ENCODE measurements around the gene AP3S2. TPM values are rescaled to one million over a fixed set of nuclear protein-coding genes. Genes with fewer than 3 reads are reported as not detected.
"Not testable (repeated sequence)": the region's sequence is repeated elsewhere in the genome, so short reads cannot be mapped to it uniquely, and the experiment has no call there.

AP3S2 gene
- 10 to 100 TPM; 37.3 to 73.8 (median 56.2) TPM for total RNA-seq

DNA sequence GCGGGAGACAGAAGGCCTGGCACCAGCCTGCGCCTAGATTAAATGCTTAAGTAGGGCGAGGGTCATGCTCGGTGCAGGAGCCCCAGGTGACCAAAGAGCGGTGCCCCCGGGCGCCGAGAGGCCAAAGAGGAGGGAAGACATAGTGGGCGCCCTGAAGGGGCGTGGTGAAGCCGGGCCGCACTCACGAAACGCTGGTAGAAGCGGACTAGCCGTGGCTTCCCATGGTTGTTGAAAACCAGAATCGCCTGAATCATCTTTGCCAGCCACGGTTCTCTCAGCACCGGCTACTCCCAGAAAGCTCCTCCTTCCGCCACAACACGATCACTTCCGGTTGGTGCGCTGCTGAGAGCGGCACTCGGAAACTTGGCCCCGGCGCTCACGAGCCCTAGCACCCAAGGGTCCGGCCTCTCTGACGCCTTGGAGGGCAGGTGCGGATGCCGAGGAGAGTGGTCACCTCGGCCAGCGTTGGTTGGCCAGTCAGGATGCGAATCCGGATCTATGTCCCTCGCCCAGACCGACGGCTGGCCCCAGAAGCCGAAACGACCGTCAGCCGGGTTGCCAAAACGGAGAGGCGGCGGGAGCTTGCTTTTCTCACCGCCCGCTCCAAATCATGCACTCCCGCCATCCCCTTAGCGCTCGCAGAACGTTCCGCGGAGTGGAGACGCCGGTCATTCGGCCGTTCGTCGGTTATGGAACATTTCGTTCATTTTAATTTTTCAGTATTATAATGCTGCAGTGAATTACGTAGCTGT lies at the start of gene AP3S2:
Gene AP3S2 (minus strand): TSS at position 299 of the 752 bp plus-strand sequence. CDS start 45 bp downstream, at position 254.
- DNase-seq (ENCODE audit: low spot score): peak; percentile 58
- ATAC-seq (ENCODE audit: low FRiP score): peak; percentile 99
- TF ChIP-seq, protein P1, sequence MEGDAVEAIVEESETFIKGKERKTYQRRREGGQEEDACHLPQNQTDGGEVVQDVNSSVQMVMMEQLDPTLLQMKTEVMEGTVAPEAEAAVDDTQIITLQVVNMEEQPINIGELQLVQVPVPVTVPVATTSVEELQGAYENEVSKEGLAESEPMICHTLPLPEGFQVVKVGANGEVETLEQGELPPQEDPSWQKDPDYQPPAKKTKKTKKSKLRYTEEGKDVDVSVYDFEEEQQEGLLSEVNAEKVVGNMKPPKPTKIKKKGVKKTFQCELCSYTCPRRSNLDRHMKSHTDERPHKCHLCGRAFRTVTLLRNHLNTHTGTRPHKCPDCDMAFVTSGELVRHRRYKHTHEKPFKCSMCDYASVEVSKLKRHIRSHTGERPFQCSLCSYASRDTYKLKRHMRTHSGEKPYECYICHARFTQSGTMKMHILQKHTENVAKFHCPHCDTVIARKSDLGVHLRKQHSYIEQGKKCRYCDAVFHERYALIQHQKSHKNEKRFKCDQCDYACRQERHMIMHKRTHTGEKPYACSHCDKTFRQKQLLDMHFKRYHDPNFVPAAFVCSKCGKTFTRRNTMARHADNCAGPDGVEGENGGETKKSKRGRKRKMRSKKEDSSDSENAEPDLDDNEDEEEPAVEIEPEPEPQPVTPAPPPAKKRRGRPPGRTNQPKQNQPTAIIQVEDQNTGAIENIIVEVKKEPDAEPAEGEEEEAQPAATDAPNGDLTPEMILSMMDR (IDR thresholded peaks at IDR 0.05): no peak

DNA sequence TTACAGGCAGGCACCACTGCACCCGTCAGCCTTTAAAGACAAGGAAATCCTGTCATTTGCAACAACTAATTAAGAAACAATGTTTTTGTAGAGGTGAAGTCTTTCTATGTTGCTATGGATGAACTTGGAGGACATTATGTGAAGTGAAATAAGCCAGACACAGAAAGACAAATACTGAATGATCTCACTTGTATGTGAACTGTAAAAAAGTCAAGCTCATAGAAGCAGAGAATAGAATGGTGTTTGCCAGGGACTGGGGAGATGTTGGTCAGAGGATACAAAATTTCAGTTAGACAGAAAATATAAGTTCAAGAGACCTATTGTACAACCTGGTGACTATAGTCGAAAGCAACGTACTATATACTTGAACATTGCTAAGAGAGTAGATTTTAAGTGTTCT lies 46.1 kb upstream of the AP3S2 start:
- no peak for ATAC-seq (ENCODE audit: low FRiP score)
- no peak for DNase-seq (ENCODE audit: low spot score)
- TF ChIP-seq, protein P1 (IDR thresholded peaks at IDR 0.05): no peak

DNA sequence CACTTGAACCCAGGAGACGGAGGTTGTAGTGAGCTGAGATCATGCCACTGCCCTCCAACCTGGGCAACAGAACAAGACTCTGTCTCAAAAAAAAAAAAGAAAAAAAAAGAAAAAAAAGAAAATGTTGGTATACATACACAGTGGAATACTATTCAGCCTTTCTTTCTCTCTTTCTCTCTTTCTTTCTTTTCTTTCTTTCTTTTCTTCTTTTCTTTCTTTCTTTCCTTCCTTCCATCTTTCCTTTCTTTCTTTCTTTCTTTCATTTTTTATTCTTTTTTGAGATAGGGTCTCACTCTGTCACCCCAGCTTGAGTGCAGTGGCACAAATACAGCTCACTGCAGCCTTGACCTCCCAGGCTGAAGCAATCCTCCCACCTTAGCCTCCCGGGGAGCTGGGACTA lies 45.6 kb upstream of the AP3S2 start:
- DNase-seq (ENCODE audit: low spot score); ATAC-seq (ENCODE audit: low FRiP score): not testable (repeated sequence)

DNA sequence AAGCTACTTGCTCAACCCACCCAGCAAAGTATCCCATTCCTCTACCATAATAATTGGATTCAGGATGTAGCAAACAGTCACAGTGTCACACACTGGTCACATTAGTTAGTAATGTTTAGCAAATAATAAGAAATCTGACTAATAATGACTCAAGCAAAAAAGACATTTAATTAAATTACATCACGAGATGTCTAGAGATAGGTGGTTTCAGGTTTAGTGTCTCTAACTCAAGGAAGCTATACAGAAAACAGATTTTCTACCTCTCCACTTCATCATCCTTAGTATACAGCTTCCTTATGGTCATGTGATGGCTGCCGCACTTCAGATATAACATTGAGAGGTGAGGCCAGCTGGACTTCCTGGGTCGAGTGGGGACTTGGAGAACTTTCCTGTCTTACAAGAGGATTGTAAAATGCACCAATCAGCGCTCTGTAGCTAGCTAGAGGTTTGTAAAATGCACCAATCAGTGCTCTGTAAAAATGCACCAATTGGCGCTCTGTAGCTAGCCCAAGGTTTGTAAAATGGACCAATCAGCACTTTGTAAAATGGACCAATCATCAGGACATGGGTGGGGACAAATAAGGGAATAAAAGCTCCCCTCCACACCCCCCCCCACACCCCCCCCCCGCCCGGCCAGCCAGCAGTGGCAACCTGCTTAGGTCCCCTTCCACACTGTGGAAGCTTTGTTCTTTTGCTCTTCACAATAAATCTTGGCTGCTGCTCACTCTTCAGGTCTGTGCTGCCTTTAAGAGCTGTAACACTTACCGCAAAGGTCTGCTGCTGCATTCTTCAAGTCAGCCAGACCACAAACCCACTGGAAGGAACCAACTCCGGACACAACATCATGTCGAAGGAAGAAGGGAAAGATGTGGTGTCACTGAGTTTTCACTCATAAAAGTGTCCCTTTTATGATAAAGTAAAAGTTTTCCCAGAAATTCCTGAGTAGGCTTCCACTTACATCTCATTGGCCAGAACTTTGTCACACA lies 43.9 kb upstream of the AP3S2 start:
- TF ChIP-seq, protein P1 (IDR thresholded peaks at IDR 0.05): no peak
- ATAC-seq (ENCODE audit: low FRiP score) (no peak), DNase-seq (ENCODE audit: low spot score) (no peak)

DNA sequence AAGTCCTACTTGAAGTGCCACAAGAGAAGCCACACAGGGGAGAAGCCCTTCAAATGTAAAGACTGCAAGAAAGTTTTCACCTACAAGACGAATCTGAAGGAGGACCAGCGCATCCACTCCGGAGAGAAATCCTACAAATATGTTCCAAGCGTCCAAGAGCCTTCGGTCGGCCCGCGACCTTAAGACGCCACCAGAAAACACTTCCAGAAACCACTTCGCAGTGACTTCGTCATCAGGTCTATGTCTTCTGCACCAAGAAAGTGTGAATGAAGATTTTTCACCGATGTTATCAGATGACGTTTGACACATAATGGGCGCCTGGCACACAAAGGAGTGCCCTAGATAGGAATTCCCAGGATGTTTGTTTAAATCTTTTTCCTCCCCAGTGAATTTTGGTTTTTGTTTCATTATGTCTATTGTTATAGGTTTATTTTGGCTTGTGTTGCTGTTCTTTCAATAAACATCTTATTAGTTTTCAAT lies 43.0 kb upstream of the AP3S2 start:
- no peak for ATAC-seq (ENCODE audit: low FRiP score)
- DNase-seq (ENCODE audit: low spot score): no peak
- TF ChIP-seq, protein P1 (IDR thresholded peaks at IDR 0.05): no peak

DNA sequence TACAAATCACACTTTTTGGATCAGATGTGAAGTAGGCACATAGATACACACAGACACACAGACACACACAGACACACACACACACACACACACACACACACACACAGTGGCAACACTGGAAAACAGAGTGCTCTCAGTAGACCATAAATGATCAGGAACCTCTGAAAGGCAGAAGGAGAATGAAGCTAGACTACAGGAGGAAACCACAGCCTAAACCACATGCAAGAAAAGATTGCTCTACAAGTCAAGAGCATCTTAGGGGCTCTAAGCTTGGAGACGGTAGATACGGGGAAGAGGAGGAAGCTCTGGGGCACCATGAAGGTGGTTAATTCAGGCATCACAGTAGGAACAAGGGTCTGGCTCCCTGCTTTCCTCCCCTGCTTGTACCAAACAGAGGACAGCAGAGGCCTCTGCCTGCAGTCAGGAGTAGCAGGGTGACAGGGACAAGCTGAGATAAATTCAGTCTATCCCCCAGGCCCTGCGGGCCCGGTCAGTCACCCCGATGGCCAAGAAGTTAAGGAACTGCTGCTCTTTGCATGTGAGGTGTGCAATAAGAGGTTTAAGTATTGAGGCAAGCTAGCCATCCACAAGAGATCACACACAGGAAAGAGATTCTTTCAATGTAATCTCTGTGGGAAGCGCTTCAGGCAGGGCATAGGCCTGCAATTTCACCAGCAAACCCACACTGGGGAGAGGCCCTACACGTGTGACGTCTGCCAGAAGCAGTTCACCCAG lies 42.4 kb upstream of the AP3S2 start:
- DNase-seq (ENCODE audit: low spot score) (no peak), ATAC-seq (ENCODE audit: low FRiP score) (no peak)
- TF ChIP-seq, protein P1 (IDR thresholded peaks at IDR 0.05): no peak

DNA sequence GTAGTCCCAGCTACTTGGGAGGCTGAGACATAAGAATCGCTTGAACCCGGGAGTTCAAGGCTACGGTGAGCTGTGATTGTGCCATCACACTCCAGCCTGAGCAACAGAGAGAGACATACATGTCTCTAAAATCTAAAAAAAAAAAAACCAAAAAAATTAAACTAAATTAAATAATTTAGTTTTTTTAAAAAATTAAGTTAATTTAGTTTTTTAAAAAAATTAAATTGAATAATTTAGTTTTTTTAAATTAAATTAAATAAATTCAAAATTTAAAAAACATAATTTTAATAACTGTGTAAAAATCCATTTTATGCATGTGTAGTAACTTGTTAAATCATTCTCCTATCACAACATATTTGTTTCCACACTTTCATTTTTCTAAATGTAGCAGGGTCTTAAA lies 39.1 kb upstream of the AP3S2 start:
- TF ChIP-seq, protein P1 (IDR thresholded peaks at IDR 0.05): no peak
- no peak for DNase-seq (ENCODE audit: low spot score)
- no peak for ATAC-seq (ENCODE audit: low FRiP score)

Data from omental fat pad (tissue), 4 donors.